Epithelial cell of proximal tubule (primary cell): ENCODE results near the gene VAV3. TPM values are rescaled to one million over a fixed set of nuclear protein-coding genes. Genes with fewer than 3 reads are reported as not detected.

Experiments
- DNase-seq: peaks from one replicate; pipeline ENCODE4 v3.0.0-alpha.2; 2011; ENCODE audit warnings: low read depth
- H3K4me3 ChIP-seq: 2 replicates; pipeline ENCODE4 v1.5.1; 2011; ENCODE audit warnings: low read depth, mild to moderate bottlenecking, low read length
- CTCF ChIP-seq: conservative IDR thresholded peaks from 2 replicates; pipeline ENCODE4 v1.5.1; 2012; ENCODE audit warnings: low read depth, mild to moderate bottlenecking, low read length
- total RNA-seq: library from RNA; depleted of rRNA; stranded (reverse); fragments of >200 nt; gene quantifications from 2 replicates; pipeline ENCODE4 v1.2.3, GENCODE V29; 2015

Gene VAV3
- total RNA-seq, 1 donor from 2014 or later = 9.7 TPM

DNA sequence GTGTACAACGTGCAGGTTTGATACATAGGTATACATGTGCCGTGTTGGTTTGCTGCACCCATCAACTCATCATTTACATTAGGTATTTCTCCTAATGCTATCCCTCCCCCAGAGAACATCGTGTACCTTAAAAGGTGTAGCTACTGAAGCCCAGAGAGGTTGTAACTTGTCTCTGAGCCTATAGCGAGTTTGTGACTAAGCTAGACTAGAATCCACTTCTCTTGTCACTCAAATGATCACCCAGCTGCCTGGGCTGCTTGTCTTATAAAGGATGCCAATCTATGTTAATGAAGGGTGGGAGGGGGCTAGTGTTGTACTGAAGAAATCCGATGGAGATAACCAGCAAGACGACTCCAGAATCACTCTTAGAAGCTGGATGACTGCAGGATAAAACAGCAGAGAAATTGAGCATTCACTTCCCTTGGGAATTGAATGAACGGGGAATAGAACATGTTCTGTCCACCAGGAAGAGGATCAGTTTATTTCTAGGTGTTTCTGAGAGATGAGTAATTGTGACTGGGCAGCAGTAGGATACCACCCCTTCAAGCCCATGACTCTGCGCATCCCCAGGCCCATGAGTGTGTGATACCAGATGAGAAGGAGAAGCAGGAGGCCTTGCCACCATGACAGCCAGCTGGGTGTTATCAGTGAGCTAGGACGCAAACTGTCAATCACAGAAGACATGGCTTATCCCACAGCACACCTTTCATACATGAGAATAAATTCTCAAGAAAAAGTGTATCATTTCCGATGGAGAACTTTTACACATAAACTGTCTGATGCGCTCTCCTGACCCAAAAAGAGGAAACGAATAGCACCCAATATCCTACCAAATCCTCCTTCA, 433.7 kb downstream of the VAV3 start:
- no peak for DNase-seq
- TF ChIP-seq CTCF = no peak

DNA sequence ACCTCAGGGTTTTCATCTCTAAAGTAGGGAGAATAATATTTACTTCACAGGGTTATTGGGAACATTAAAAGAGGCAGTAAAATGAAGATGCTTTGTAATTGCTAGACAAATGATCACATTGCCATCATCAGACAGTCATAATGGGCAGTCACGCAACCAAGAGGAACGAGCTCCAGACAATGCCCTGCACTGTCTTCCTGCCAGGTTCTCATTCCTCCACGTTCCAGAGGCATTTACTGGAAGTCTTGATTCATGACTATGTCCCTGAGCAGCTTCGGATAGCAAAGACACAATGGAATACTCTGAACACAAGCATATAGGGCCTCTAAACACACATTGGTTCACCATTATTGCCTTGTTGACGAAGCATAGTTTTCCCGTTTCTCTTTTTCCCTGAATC, 434.4 kb downstream of the VAV3 start:
- no peak for DNase-seq
- no peak for TF ChIP-seq CTCF
- no peak overlapping the region for H3K4me3 ChIP-seq

More for the DNA sequence above, 433.7 kb downstream of the VAV3 start:
- no peak overlapping the region for H3K4me3 ChIP-seq

- peak; percentile 88 for TF ChIP-seq CTCF
- peak; percentile 15 for DNase-seq
- no peak overlapping the region for H3K4me3 ChIP-seq
Observed at GRCh38 chr1:107529511-107530149, 435.4 kb downstream of the VAV3 start.

GRCh38 chr1:107526524-107527198, 438.3 kb downstream of the VAV3 start:
- H3K4me3 ChIP-seq = no peak overlapping the region
- DNase-seq = no peak
- TF ChIP-seq CTCF = no peak

DNA sequence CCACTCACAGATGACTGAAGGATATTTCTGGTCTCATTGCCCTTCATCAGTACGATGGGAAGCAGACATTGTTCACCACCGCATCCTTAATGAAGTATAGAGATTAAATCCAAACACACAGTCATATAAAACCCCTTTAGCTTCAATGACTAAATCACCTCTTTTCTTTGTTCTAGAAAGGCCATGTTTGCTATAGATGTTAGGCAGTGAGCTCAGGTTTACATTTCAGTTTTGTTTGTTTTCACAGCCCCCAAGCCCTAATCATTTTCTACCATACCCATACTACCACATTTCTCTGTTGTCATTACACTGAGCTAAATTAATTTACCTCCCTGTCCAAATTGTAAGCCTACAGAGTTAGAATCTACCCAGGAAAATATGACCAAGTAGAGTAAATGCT, 439.0 kb downstream of the VAV3 start:
- no peak for TF ChIP-seq CTCF
- DNase-seq = no peak
- H3K4me3 ChIP-seq = no peak overlapping the region

GRCh38 chr1:107525145-107525544, 439.8 kb downstream of the VAV3 start:
- H3K4me3 ChIP-seq = no peak overlapping the region
- TF ChIP-seq CTCF = no peak
- no peak for DNase-seq
